ENCODE results near the gene RUFY1.
"Not testable (repeated sequence)": the region's sequence is repeated elsewhere in the genome, so short reads cannot be mapped to it uniquely, and the experiment has no call there.

RUFY1 gene

GRCh38 chr5:179522107-179522506 lies 28.2 kb upstream of the RUFY1 start:
- H3K4me1 Mint-ChIP-seq (ENCODE audit: low read depth); H3K27me3 Mint-ChIP-seq; H3K9me3 Mint-ChIP-seq (ENCODE audit: low read depth); H3K36me3 Mint-ChIP-seq; H3K4me3 Mint-ChIP-seq; H3K27ac Mint-ChIP-seq: not testable (repeated sequence)

GRCh38 chr5:179526978-179527377 lies 23.4 kb upstream of the RUFY1 start:
- Mint-ChIP-seq H3K4me1 (ENCODE audit: low read depth) (peaks cover 12% of the 10 kb centered on the region), H3K27me3 (no peaks in the 10 kb centered on the region), H3K36me3 (no peaks in the 10 kb centered on the region), H3K4me3 (no peak overlapping the region), H3K9me3 (ENCODE audit: low read depth) (no peaks in the 10 kb centered on the region), H3K27ac (no peak overlapping the region)

- H3K27me3 Mint-ChIP-seq = no peaks in the 10 kb centered on the region
- H3K9me3 Mint-ChIP-seq (ENCODE audit: low read depth) = no peaks in the 10 kb centered on the region
- H3K4me1 Mint-ChIP-seq (ENCODE audit: low read depth) = peaks cover 24% of the 10 kb centered on the region
- H3K27ac Mint-ChIP-seq = peak overlapping the region; percentile 50
- H3K4me3 Mint-ChIP-seq = peak overlapping the region; percentile 74
- no peaks in the 10 kb centered on the region for H3K36me3 Mint-ChIP-seq
Observed at GRCh38 chr5:179530069-179530998, 20.0 kb upstream of the RUFY1 start.

- peak overlapping the region; percentile 34 for H3K27ac Mint-ChIP-seq
Observed at GRCh38 chr5:179533024-179533423, 17.3 kb upstream of the RUFY1 start.

DNA sequence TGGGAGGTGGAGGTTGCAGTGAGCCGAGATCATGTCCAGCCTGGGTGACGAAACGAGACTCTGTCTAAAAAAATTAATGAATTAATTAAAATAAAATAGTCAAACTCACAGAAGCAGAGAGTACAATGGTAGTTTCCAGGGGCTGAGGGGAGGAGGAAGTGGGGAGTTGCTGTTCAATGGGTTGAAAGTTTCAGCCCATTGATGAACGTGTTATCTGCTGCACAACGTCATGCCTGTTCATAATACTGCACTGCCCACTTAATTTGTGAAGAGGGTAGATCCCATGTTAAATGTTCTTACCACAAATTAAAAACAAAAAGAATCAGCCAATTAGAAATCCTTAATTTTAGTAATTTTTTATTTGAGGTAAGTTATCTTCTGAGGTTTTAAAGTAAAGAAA lies 16.4 kb upstream of the RUFY1 start:
- no peaks in the 10 kb centered on the region for H3K27me3 Mint-ChIP-seq
- no peaks in the 10 kb centered on the region for H3K9me3 Mint-ChIP-seq (ENCODE audit: low read depth)
- H3K27ac Mint-ChIP-seq = peak overlapping the region; percentile 83
- H3K4me1 Mint-ChIP-seq (ENCODE audit: low read depth) = peaks cover 20% of the 10 kb centered on the region
- peaks cover 3% of the 10 kb centered on the region for H3K36me3 Mint-ChIP-seq
- H3K4me3 Mint-ChIP-seq = peak overlapping the region; percentile 77

More at GRCh38 chr5:179533024-179533423, 17.3 kb upstream of the RUFY1 start:
- no peaks in the 10 kb centered on the region for H3K27me3 Mint-ChIP-seq
- no peaks in the 10 kb centered on the region for H3K9me3 Mint-ChIP-seq (ENCODE audit: low read depth)
- peaks cover 21% of the 10 kb centered on the region for H3K4me1 Mint-ChIP-seq (ENCODE audit: low read depth)
- no peaks in the 10 kb centered on the region for H3K36me3 Mint-ChIP-seq
- H3K4me3 Mint-ChIP-seq = peak overlapping the region; percentile 18

DNA sequence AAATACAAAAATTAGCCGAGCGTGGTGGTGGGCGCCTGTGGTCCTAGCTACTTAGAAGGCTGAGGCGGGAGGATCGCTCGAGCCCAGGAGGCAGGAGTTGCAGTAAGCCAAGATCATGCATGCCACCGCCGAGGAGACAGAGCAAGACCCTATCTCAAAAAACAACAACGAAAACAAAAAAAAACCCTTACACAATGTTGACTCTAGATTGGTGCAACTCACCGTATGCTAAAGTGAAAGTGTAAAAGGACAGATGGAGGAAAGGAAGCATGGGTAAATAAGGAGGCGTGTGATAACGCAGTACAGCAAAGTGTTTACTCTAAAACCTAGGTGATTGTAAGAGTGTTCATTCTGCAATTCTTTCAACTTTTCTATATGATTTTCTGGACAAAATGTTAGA lies 15.9 kb upstream of the RUFY1 start:
- Mint-ChIP-seq H3K4me1 (ENCODE audit: low read depth) (peaks cover 20% of the 10 kb centered on the region), H3K9me3 (ENCODE audit: low read depth) (no peaks in the 10 kb centered on the region), H3K27ac (peak overlapping the region; percentile 83), H3K27me3 (peaks cover 2% of the 10 kb centered on the region), H3K4me3 (peak overlapping the region; percentile 77), H3K36me3 (peaks cover 5% of the 10 kb centered on the region)

GRCh38 chr5:179536676-179537075 lies 13.7 kb upstream of the RUFY1 start:
- H3K27me3 Mint-ChIP-seq = peaks cover 2% of the 10 kb centered on the region
- no peak overlapping the region for H3K4me3 Mint-ChIP-seq
- peaks cover 14% of the 10 kb centered on the region for H3K4me1 Mint-ChIP-seq (ENCODE audit: low read depth)
- no peak overlapping the region for H3K27ac Mint-ChIP-seq
- H3K36me3 Mint-ChIP-seq = peaks cover 5% of the 10 kb centered on the region
- no peaks in the 10 kb centered on the region for H3K9me3 Mint-ChIP-seq (ENCODE audit: low read depth)

GRCh38 chr5:179542170-179542569 lies 8.2 kb upstream of the RUFY1 start:
- Mint-ChIP-seq H3K27ac (no peak overlapping the region), H3K4me3 (no peak overlapping the region), H3K27me3 (peaks cover 2% of the 10 kb centered on the region), H3K4me1 (ENCODE audit: low read depth) (no peaks in the 10 kb centered on the region), H3K36me3 (peaks cover 5% of the 10 kb centered on the region), H3K9me3 (ENCODE audit: low read depth) (no peaks in the 10 kb centered on the region)

GRCh38 chr5:179543275-179543674 lies 7.1 kb upstream of the RUFY1 start:
- H3K4me3 Mint-ChIP-seq; H3K9me3 Mint-ChIP-seq (ENCODE audit: low read depth); H3K36me3 Mint-ChIP-seq; H3K27ac Mint-ChIP-seq; H3K4me1 Mint-ChIP-seq (ENCODE audit: low read depth); H3K27me3 Mint-ChIP-seq: not testable (repeated sequence)

- H3K36me3 Mint-ChIP-seq = peaks cover 8% of the 10 kb centered on the region
- H3K27me3 Mint-ChIP-seq = no peaks in the 10 kb centered on the region
- peak overlapping the region; percentile 97 for H3K4me3 Mint-ChIP-seq
- peaks cover 38% of the 10 kb centered on the region for H3K4me1 Mint-ChIP-seq (ENCODE audit: low read depth)
- no peaks in the 10 kb centered on the region for H3K9me3 Mint-ChIP-seq (ENCODE audit: low read depth)
- no peak overlapping the region for H3K27ac Mint-ChIP-seq
Observed at GRCh38 chr5:179553006-179553405, 2.7 kb downstream of the RUFY1 start.

DNA sequence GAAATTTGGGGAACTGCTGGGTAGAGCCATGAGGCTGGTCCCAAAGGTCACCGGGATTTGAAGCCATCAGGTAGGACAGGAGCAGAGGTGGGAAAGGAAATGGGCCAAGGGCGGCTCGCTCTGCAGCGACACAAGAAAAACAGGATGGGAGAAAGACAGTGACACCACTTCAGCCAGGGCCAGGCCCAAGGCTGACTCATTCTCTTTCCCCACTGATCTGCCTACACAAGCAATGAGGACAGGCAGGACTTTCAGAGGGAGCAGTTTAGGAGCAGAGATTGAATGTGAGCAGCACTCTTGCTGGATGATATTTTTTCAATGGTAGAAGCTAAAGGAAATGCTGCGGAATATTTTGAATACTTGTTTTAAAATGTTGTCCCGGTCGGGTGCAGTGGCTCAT lies 3.5 kb downstream of the RUFY1 start:
- Mint-ChIP-seq H3K27me3 (no peaks in the 10 kb centered on the region), H3K27ac (no peak overlapping the region), H3K4me1 (ENCODE audit: low read depth) (peaks cover 43% of the 10 kb centered on the region), H3K4me3 (no peak overlapping the region), H3K36me3 (peaks cover 8% of the 10 kb centered on the region), H3K9me3 (ENCODE audit: low read depth) (no peaks in the 10 kb centered on the region)

DNA sequence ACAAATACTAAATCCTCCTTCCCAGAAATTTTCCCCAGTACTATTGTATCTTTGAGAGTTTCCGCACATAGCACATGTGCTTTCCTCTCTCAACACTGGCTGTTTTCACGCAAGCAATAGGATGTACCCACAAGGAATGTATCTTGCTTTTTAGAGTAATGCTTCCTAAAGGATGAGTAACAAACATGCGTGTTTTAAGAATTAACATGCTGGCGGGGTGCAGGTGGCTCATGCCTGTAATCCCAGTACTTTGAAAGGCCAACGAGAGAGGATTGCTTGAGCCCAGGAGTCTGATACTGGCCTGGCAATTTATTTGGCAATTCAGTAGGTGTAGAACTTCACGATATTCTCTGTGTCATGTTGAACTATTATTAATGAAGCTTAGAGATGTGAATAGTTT lies 4.6 kb downstream of the RUFY1 start:
- no peaks in the 10 kb centered on the region for H3K27me3 Mint-ChIP-seq
- H3K9me3 Mint-ChIP-seq (ENCODE audit: low read depth) = no peaks in the 10 kb centered on the region
- H3K4me1 Mint-ChIP-seq (ENCODE audit: low read depth) = peaks cover 42% of the 10 kb centered on the region
- H3K36me3 Mint-ChIP-seq = peaks cover 8% of the 10 kb centered on the region
- peak overlapping the region; percentile 50 for H3K27ac Mint-ChIP-seq
- no peak overlapping the region for H3K4me3 Mint-ChIP-seq

DNA sequence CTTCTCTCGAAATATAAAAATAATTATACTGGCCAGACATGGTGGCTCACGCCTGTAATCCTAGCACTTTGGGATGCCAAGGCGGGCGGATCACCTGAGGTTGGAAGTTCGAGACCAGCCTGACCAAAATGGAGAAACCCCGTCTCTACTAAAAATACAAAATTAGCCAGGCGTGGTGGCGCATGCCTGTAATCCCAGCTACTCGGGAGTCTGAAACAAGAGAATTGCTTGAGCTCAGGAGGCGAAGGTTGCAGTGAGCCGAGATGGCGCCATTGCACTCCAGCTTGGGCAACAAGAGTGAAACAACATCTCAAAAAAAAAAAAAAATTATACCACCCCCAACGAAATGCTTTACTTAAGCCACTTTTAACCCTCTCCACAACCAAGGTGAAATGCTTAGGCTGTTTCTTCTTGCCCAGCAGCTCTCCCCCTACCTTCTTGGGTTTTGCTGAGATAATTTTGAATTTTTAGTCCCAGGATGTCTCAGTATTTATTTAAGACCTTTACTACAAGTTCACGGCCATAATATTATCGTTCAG lies 8.0 kb downstream of the RUFY1 start:
- H3K4me3 Mint-ChIP-seq = peak overlapping the region; percentile 92
- H3K27me3 Mint-ChIP-seq; H3K9me3 Mint-ChIP-seq (ENCODE audit: low read depth); H3K36me3 Mint-ChIP-seq: not testable (repeated sequence)
- H3K4me1 Mint-ChIP-seq (ENCODE audit: low read depth) = peaks cover 26% of the 10 kb centered on the region
- H3K27ac Mint-ChIP-seq = peak overlapping the region; percentile 89

DNA sequence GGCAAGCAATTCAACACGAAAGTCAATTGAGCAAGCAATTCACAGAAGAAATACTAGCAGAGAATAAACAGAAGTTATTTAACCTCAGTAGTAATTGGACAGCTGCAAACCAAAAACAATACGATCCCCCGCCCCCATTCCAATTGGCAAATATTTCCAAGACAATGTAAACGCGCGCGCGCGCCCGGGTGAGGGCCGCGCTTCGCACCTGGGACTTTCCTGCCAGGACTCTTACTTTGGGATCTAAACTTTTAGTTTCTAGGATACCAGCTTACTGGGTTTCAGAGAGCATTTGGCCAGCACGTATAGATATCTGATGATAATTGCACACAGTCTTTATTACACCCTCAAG lies 8.6 kb downstream of the RUFY1 start:
- peak overlapping the region; percentile 92 for H3K4me3 Mint-ChIP-seq
- no peaks in the 10 kb centered on the region for H3K27me3 Mint-ChIP-seq
- H3K27ac Mint-ChIP-seq = peak overlapping the region; percentile 89
- H3K36me3 Mint-ChIP-seq = peaks cover 10% of the 10 kb centered on the region
- H3K9me3 Mint-ChIP-seq (ENCODE audit: low read depth) = no peaks in the 10 kb centered on the region
- peaks cover 21% of the 10 kb centered on the region for H3K4me1 Mint-ChIP-seq (ENCODE audit: low read depth)

DNA sequence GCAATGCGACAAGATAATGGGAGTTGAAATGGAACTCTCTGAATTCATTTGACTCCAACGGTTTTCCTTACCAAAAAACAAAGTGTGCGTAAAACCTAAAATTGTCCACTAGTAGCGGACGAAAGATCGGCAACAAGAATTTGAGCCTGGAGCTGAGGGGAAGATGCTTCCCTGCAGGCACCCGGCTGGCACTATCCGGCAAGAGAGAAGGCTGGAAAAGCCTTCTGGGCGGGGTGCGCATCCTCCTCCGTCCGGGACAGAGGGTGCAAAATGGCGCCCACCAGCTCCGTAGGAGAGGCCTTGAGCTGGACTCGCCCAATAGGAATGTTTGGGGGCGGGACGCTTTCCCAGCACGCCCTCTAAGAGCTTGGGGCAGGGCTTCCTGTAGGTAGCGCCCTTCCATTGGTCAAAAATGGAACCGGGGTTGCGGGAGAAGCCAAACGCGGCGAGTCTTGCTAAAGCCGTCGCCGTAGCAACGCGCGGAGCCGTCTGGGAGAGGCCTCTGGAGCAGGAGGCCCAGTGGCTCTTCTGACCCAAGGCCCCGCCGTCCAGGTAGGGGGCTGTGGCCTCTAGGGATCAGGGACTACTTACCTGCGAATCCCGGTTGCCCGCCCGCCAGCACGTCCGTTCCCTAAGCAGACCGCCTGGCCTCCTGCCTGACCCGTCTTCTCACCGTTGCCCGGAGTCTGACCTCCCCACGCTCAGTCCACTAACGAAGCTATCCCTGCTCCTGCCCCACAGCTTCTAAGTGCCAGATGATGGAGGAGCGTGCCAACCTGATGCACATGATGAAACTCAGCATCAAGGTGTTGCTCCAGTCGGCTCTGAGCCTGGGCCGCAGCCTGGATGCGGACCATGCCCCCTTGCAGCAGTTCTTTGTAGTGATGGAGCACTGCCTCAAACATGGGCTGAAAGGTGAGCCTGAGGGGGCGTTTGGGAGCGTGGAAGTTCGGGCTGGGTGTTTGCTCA lies 9.2 kb downstream of the RUFY1 start:
- peak overlapping the region; percentile 89 for H3K27ac Mint-ChIP-seq
- no peaks in the 10 kb centered on the region for H3K27me3 Mint-ChIP-seq
- H3K4me3 Mint-ChIP-seq = peak overlapping the region; percentile 92
- peaks cover 10% of the 10 kb centered on the region for H3K36me3 Mint-ChIP-seq
- peaks cover 18% of the 10 kb centered on the region for H3K4me1 Mint-ChIP-seq (ENCODE audit: low read depth)
- no peaks in the 10 kb centered on the region for H3K9me3 Mint-ChIP-seq (ENCODE audit: low read depth)

All from activated naive CD8-positive, alpha-beta T cell (primary cell).